Measurements from ENCODE around the gene DTNBP1. TPM values are rescaled to one million over a fixed set of nuclear protein-coding genes. Genes with fewer than 3 reads are reported as not detected.

Gene DTNBP1
- polyA plus RNA-seq, 2 of the 4 experiments (the other 2 are of a cell fraction): 8.4 to 8.7 TPM

- WGBS (ENCODE audit: missing lambda C conversion rate): 94% methylated on average over 4 of the region's 4 CpGs
Measured at GRCh38 chr6:15614277-15614676, 48.6 kb downstream of the DTNBP1 start.

DNA sequence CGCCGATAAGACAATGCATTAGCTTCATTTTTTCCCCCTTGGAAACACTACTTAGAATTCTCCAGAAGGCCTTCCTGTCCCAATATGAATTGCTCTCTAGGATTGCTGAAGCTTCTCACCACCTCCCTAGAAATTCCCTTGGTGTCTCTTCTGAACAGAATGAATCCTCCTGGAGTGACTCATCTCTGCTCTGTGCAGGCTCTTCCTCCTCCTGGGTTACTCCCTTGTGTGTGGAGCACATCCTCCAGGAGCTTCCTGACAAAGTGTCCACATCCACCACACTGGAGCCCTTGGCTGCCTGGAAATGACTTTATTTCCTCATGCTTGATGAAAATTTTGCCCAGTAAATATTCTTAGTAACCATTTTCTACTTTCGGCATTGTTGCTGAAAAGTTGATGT lies 54.4 kb downstream of the DTNBP1 start:
- peaks cover 10% of the 10 kb centered on the region for H3K4me1 ChIP-seq
- ChIA-PET POLR2A (no interaction called here), CTCF (interaction anchor here (1.3 to 1.4 kb wide), 2 partner anchors 15 to 68 kb away, joined by 3 to 4 read pairs; no protein-coding TSS in a partner anchor)
- TF ChIP-seq FOSL2 (IDR thresholded peaks at IDR 0.05) (peak; percentile 42; the same call in 1 of the 2 replicates), FOSL2 (CRISPR knock-in tag; IDR thresholded peaks at IDR 0.05) (peak; percentile 61), MAZ (IDR thresholded peaks at IDR 0.05; ENCODE audit: borderline replicate concordance, low read depth, low read length) (no peak), JUNB (IDR thresholded peaks at IDR 0.05) (0 out of 2 replicates have a peak, but pooled peaks have one; percentile 11)
- H3K9me3 ChIP-seq: no peaks in the 10 kb centered on the region
- H3K4me2 ChIP-seq: peak overlapping the region; percentile 32; the same call in 2 of the 3 replicates
- peak; percentile 98 for ATAC-seq
- DNase-seq (ENCODE audit: low read depth in 1 of 2, low spot score in 1 of 2): peak; percentile 66 to 68
- no peak for FAIRE-seq
- H3K4me3 ChIP-seq: no peak overlapping the region
- 77% methylated on average over 3 of the region's 3 CpGs for WGBS (ENCODE audit: missing lambda C conversion rate)
- H3K27ac ChIP-seq: 0 out of 6 replicates have a peak overlapping the region, but pooled peaks of 1 of the 2 experiments have one; percentile 8

More at GRCh38 chr6:15614277-15614676, 48.6 kb downstream of the DTNBP1 start:
- no peak overlapping the region for H3K27ac ChIP-seq
- ChIA-PET POLR2A (no interaction called here), CTCF (interaction anchor here (1.2 to 1.3 kb wide), 2 partner anchors 10 to 103 kb away, joined by 3 to 4 read pairs; no protein-coding TSS in a partner anchor)
- TF ChIP-seq, protein P1, sequence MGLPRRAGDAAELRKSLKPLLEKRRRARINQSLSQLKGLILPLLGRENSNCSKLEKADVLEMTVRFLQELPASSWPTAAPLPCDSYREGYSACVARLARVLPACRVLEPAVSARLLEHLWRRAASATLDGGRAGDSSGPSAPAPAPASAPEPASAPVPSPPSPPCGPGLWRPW (IDR thresholded peaks at IDR 0.05): no peak
- TF ChIP-seq TFCP2L1 (CRISPR knock-in tag; IDR thresholded peaks at IDR 0.05) (no peak), NR3C1 (IDR thresholded peaks at IDR 0.05) (no peak), ATOH8 (CRISPR knock-in tag; IDR thresholded peaks at IDR 0.05; ENCODE audit: low read depth) (no peak), REST (IDR thresholded peaks at IDR 0.05) (no peak), CHD2 (IDR thresholded peaks at IDR 0.05; ENCODE audit: low read length, partially characterized antibody) (no peak), SREBF2 (IDR thresholded peaks at IDR 0.05) (no peak), NFE2L2 (conservative IDR thresholded peaks at IDR 0.05; ENCODE audit: low read length) (no peak), ZSCAN20 (CRISPR knock-in tag; IDR thresholded peaks at IDR 0.05) (no peak), HOXB5 (CRISPR knock-in tag; IDR thresholded peaks at IDR 0.05) (no peak), CEBPB (IDR thresholded peaks at IDR 0.05) (no peak), RCOR1 (IDR thresholded peaks at IDR 0.05; ENCODE audit: low read depth, low read length) (no peak), ESRRA (IDR thresholded peaks at IDR 0.05; ENCODE audit: borderline replicate concordance, low read length) (no peak), ZNF302 (CRISPR knock-in tag; IDR thresholded peaks at IDR 0.05) (no peak), PHF8 (IDR thresholded peaks at IDR 0.05; ENCODE audit: borderline replicate concordance, low read depth) (no peak), MAZ (IDR thresholded peaks at IDR 0.05; ENCODE audit: borderline replicate concordance, low read depth, low read length) (no peak)
- TF ChIP-seq, protein P2, sequence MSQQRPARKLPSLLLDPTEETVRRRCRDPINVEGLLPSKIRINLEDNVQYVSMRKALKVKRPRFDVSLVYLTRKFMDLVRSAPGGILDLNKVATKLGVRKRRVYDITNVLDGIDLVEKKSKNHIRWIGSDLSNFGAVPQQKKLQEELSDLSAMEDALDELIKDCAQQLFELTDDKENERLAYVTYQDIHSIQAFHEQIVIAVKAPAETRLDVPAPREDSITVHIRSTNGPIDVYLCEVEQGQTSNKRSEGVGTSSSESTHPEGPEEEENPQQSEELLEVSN (IDR thresholded peaks at IDR 0.05; ENCODE audit: borderline replicate concordance, low read depth): no peak
- TF ChIP-seq, protein P3, sequence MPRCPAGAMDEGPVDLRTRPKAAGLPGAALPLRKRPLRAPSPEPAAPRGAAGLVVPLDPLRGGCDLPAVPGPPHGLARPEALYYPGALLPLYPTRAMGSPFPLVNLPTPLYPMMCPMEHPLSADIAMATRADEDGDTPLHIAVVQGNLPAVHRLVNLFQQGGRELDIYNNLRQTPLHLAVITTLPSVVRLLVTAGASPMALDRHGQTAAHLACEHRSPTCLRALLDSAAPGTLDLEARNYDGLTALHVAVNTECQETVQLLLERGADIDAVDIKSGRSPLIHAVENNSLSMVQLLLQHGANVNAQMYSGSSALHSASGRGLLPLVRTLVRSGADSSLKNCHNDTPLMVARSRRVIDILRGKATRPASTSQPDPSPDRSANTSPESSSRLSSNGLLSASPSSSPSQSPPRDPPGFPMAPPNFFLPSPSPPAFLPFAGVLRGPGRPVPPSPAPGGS (IDR thresholded peaks at IDR 0.05): no peak
- TF ChIP-seq, protein P4, sequence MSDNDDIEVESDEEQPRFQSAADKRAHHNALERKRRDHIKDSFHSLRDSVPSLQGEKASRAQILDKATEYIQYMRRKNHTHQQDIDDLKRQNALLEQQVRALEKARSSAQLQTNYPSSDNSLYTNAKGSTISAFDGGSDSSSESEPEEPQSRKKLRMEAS (IDR thresholded peaks at IDR 0.05): no peak
- ATAC-seq (no peak), DNase-seq (ENCODE audit: low read depth in 1 of 2, low spot score in 1 of 2) (no peak), FAIRE-seq (no peak)
- H3K4me2 ChIP-seq: no peak overlapping the region
- no peaks in the 10 kb centered on the region for H3K4me1 ChIP-seq
- no peak overlapping the region for H3K4me3 ChIP-seq
- no peaks in the 10 kb centered on the region for H3K9me3 ChIP-seq
